AG04449 (cell line): ENCODE measurements around the gene NRN1L.

Source experiments
- CTCF ChIA-PET: fragments of 350-600 bp; formaldehyde crosslinking; extraction: SDS; loops from one replicate; lab custom pipeline; 2021; ENCODE audit warnings: antibody characterized with exemption; lab: Yijun Ruan, JAX
- POLR2A ChIA-PET: fragments of 400-600, 350-600 bp; formaldehyde crosslinking; extraction: SDS; loops from one replicate; lab custom pipeline; 2020; ENCODE audit warnings: antibody characterized with exemption, inconsistent platforms; lab: Yijun Ruan, JAX
- DNase-seq: peaks from one replicate; pipeline ENCODE4 v3.0.0-alpha.2; 2010; ENCODE audit warnings: low read depth, low spot score
- H3K4me3 ChIP-seq: 2 replicates; pipeline ENCODE4 v1.5.1; 2011; ENCODE audit warnings: low read depth, mild to moderate bottlenecking, control low read depth, low read length
- TF ChIP-seq, protein P1 (sequence below): IDR thresholded peaks from one replicate; pipeline ENCODE4 v1.5.1; 2011; ENCODE audit warnings: mild to moderate bottlenecking, moderate library complexity, low read length, control low read depth, inconsistent platforms; ENCODE audit not compliant: insufficient read depth; ENCODE audit errors: missing control alignments

NRN1L gene

DNA sequence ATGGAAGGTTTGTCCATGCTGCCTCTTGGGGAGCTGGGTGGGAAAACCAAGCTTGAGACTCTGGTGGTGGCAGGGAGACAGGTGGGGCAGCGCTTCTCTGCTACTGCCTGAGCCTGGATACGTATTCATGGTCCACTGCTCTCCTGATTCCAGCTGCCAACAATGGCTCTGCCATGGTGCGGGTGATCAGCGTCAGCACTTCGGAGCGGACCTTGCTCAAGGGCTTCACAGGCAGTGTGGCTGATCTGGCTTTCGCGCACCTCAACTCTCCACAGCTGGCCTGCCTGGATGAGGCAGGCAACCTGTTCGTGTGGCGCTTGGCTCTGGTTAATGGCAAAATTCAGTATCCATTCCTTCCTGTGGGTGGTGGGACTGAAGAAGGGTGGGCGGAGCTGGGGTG, 7.6 kb upstream of the NRN1L start:
- ChIA-PET POLR2A (no interaction called here), CTCF (interaction anchor here (1.0 to 4.3 kb wide), 4 partner anchors 6 to 65 kb away, joined by 3 to 67 read pairs (median 4); partner anchors contain the start of gene NRN1L)
- H3K4me3 ChIP-seq, result no peak overlapping the region
- TF ChIP-seq, protein P1, sequence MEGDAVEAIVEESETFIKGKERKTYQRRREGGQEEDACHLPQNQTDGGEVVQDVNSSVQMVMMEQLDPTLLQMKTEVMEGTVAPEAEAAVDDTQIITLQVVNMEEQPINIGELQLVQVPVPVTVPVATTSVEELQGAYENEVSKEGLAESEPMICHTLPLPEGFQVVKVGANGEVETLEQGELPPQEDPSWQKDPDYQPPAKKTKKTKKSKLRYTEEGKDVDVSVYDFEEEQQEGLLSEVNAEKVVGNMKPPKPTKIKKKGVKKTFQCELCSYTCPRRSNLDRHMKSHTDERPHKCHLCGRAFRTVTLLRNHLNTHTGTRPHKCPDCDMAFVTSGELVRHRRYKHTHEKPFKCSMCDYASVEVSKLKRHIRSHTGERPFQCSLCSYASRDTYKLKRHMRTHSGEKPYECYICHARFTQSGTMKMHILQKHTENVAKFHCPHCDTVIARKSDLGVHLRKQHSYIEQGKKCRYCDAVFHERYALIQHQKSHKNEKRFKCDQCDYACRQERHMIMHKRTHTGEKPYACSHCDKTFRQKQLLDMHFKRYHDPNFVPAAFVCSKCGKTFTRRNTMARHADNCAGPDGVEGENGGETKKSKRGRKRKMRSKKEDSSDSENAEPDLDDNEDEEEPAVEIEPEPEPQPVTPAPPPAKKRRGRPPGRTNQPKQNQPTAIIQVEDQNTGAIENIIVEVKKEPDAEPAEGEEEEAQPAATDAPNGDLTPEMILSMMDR, result no peak
- no peak for DNase-seq

DNA sequence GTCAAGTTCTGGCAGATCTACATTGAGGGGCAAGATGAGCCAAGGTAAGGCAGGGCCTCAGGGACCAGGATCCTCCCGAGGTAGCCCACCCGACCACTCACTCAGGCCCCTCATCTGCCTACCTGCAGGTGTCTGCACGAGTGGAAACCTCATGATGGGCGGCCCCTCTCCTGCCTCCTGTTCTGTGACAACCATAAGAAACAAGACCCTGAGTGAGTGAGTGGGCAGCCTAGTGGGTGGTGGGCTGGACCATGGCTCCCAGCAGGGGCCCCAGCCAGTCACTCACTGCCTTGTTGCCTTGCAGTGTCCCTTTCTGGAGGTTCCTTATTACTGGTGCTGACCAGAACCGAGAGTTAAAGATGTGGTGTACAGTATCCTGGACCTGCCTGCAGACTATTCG, 6.5 kb upstream of the NRN1L start:
- ChIA-PET POLR2A (no interaction called here), CTCF (no interaction called here)
- DNase-seq, result no peak
- H3K4me3 ChIP-seq, result no peak overlapping the region
- TF ChIP-seq, protein P1, result no peak

DNA sequence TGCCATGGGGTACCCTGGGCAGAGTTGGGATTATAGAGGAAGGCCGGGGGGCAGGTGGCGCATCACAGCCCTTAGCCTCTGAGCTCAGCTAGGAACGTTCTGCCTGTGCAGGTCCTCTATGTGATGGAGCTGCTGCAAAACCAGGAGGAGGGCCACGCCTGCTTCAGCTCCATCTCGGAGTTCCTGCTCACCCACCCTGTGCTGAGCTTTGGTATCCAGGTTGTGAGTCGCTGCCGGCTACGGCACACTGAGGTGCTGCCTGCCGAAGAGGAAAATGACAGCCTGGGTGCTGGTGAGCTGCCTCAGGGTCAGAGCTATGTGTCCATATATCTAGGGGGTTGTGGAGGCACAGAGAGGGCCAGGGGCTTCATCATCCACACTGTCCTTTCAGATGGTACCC, 5.8 kb upstream of the NRN1L start:
- CTCF ChIA-PET, result interaction anchor here (1.2 to 1.7 kb wide), 2 partner anchors 14 to 62 kb away, joined by 4 to 5 read pairs; no protein-coding TSS in a partner anchor
- TF ChIP-seq, protein P1, result no peak

DNA sequence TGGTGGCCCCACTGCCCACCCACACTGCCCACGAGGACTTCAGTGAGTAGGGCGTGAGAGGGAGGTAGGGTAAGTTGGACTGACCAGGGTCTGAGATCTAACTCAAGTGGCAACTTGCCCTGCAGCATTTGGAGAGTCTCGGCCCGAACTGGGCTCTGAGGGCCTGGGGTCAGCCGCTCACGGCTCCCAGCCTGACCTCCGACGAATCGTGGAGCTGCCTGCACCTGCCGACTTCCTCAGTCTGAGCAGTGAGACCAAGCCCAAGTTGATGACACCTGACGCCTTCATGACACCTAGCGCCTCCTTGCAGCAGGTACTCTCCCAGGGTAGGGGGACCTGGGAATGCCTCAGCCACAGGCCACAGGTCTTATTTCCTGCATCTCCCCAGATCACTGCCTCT, 5.2 kb upstream of the NRN1L start:
- TF ChIP-seq, protein P1, result no peak
- ChIA-PET POLR2A (no interaction called here), CTCF (interaction anchor here (1.2 to 11.9 kb wide), 3 partner anchors 14 to 63 kb away, joined by 4 to 196 read pairs (median 5); partner anchors contain the start of genes CTRL and PSMB10)
- no peak overlapping the region for H3K4me3 ChIP-seq
- no peak for DNase-seq

More for the DNA sequence above, 5.8 kb upstream of the NRN1L start:
- H3K4me3 ChIP-seq, result no peak overlapping the region
- DNase-seq, result no peak
- POLR2A ChIA-PET, result no interaction called here

DNA sequence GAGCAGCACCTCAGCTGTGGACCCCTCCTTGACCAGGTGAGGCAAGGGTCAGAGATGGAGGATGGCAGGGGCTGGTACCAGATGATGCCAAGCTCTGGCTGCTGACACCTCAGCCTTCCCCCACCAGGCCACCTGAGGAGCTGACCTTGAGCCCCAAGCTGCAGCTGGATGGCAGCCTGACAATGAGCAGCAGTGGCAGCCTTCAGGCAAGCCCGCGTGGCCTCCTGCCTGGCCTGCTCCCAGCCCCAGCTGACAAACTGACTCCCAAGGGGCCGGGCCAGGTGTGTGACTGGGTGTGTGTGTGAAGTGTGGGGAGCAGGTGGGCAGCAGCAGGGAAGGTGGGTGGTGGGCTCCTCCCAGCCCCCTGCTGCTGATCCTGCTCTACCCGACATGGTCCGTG, 4.7 kb upstream of the NRN1L start:
- POLR2A ChIA-PET, result no interaction called here
- CTCF ChIA-PET, result interaction anchor here (1.2 to 11.9 kb wide), 4 partner anchors 15 to 63 kb away, joined by 3 to 196 read pairs (median 4); partner anchors contain the start of genes CTRL and PSMB10
- TF ChIP-seq, protein P1, result no peak

DNA sequence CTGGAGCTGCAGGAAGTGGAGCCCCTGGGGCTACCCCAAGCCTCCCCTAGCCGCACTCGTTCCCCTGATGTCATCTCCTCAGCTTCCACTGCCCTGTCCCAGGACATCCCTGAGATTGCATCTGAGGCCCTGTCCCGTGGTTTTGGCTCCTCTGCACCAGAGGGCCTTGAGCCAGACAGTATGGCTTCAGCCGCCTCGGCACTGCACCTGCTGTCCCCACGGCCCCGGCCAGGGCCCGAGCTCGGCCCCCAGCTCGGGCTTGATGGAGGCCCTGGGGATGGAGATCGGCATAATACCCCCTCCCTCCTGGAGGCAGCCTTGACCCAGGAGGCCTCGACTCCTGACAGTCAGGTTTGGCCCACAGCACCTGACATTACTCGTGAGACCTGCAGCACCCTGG, 4.1 kb upstream of the NRN1L start:
- CTCF ChIA-PET, result interaction anchor here (1.2 to 11.9 kb wide), 7 partner anchors 12 to 163 kb away, joined by 3 to 196 read pairs (median 4); partner anchors contain the start of genes CTRL, NUTF2, PSKH1 and PSMB10
- TF ChIP-seq, protein P1, result no peak
- POLR2A ChIA-PET, result no interaction called here
- no peak overlapping the region for H3K4me3 ChIP-seq
- DNase-seq, result no peak

More for the DNA sequence above, 4.7 kb upstream of the NRN1L start:
- H3K4me3 ChIP-seq, result no peak overlapping the region
- no peak for DNase-seq
